AG09309 (cell line): Measurements from ENCODE around the gene ANKS3.

ENCODE experiments used
- DNase-seq: peaks from one replicate; pipeline ENCODE4 v3.0.0-alpha.2; 2010; ENCODE audit warnings: low read depth
- H3K4me3 ChIP-seq: 2 replicates; pipeline ENCODE4 v1.5.1; 2011; ENCODE audit warnings: mild to moderate bottlenecking, low read depth, low read length, moderate library complexity; ENCODE audit not compliant: control insufficient read depth
- CTCF ChIP-seq: IDR thresholded peaks from 2 replicates; pipeline ENCODE4 v1.5.1; 2011; ENCODE audit warnings: mild to moderate bottlenecking, low read depth, low read length, inconsistent platforms; ENCODE audit not compliant: insufficient read depth, control insufficient read depth; ENCODE audit errors: missing control alignments

Gene ANKS3

GRCh38 chr16:4702466-4702808 lies 31.6 kb downstream of the ANKS3 start:
- DNase-seq = no peak
- no peak for TF ChIP-seq CTCF
- no peak overlapping the region for H3K4me3 ChIP-seq

- TF ChIP-seq CTCF = no peak
- no peak overlapping the region for H3K4me3 ChIP-seq
- no peak for DNase-seq
Observed at GRCh38 chr16:4701791-4702465, 32.1 kb downstream of the ANKS3 start.

- DNase-seq = no peak
Observed at GRCh38 chr16:4700997-4701743, 32.9 kb downstream of the ANKS3 start.

GRCh38 chr16:4700380-4700996 lies 33.6 kb downstream of the ANKS3 start:
- no peak for DNase-seq
- no peak for TF ChIP-seq CTCF

More at GRCh38 chr16:4700997-4701743, 32.9 kb downstream of the ANKS3 start:
- TF ChIP-seq CTCF = no peak
- H3K4me3 ChIP-seq = no peak overlapping the region

DNA sequence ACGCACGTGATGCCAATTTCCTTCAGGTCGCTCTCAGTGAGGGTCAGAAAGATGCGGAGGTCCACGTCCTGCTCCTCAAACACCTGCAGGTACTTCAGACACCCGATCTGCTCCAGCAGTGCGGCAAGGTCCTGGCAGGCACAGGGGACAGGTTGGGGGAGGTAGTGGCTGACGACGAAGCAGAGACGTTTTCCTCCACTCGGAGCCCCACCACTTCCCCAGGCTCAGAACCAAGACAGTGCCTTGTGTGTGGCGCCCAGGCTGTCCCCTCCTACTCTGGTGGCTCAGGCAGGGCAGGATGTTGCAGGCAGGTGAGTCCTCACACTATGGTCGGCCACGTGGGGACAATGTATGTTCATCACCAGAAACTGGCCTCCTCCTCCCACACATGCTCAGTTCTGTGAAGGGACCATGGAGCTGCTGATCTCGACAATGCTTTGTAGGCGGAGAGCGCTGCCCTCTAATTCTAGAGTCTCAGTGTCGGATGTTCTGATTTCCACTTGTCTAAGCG lies 35.0 kb downstream of the ANKS3 start:
- no peak for TF ChIP-seq CTCF
- no peak for DNase-seq

More at GRCh38 chr16:4700380-4700996, 33.6 kb downstream of the ANKS3 start:
- H3K4me3 ChIP-seq = no peak overlapping the region

DNA sequence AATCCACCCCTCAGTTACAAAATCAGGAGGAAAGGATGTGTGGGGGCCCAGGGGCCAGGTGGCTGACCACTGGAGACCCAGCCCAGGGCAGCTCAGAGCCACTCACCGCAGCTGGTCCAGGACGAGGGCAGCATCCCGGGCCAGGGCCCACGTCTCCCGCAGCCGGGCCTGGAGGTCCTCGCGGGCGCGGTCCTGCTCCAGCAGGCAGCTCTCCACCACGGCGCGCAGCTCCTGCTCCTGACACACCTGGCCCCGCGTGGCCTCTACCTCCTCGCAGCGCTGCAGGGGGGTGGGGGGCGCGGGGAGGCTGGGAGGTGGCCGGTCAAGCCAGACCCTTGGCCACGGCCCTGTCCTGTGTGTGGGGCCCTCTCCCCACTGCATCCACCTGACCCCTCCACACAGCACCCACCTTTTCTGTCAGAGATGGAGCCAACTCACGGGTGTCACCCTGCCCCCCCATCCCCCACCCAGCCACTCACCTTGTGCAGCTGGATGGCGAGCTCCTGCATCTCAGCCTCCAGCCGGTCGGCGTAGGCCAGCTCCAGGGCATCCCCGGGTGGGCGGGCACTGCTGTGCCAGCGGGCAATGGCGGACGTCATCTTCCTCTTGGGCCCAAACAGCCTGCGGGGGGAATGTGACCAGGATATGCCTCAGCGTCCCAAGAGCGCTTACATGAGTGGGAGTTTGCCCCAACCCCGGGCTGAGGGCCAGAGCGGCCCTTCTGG lies 35.6 kb downstream of the ANKS3 start:
- H3K4me3 ChIP-seq = no peak overlapping the region
- no peak for DNase-seq
- no peak for TF ChIP-seq CTCF

More for the DNA sequence above, 35.0 kb downstream of the ANKS3 start:
- no peak overlapping the region for H3K4me3 ChIP-seq
